ENCODE data around the gene ULK4. TPM values are rescaled to one million over a fixed set of nuclear protein-coding genes. Genes with fewer than 3 reads are reported as not detected.

ULK4 gene
- total RNA-seq, 1 experiment from 2014 or later, result 14.3 TPM

GRCh38 chr3:41580274-41580959, 381.5 kb downstream of the ULK4 start:
- Histone ChIP-seq H3K4me1 (ENCODE audit: control insufficient read depth, insufficient read depth, low read length) (no peaks in the 10 kb centered on the region), H3K27ac (ENCODE audit: low read length) (no peak overlapping the region), H3K27me3 (ENCODE audit: control insufficient read depth, insufficient read depth, low read length) (no peaks in the 10 kb centered on the region), H3K4me3 (ENCODE audit: low read depth in 2 of 2, low read length in 2 of 2) (no peak overlapping the region), H3K36me3 (ENCODE audit: control insufficient read depth, insufficient read depth, low read length) (no peaks in the 10 kb centered on the region), H3K9me3 (ENCODE audit: control insufficient read depth, insufficient read depth, low read depth, low read length) (no peaks in the 10 kb centered on the region)
- ATAC-seq, result no peak
- in situ Hi-C loops (cut with HindIII; ENCODE audit: low pct_unique_long_range_greater_than_20kb, low sequenced_read_pairs), result no loop called here
- intact Hi-C loops (cut with micrococcal nuclease; ENCODE audit: unreplicated experiment), result no loop called here
- CTCF ChIA-PET, result no interaction called here
- no peak for DNase-seq (ENCODE audit: low read depth, low spot score)
- no TSS peak for BruUV-seq (replicated peaks)
- POLR2A ChIA-PET, result no interaction called here
- TF ChIP-seq CTCF (IDR thresholded peaks at IDR 0.05), result no peak
- no peak for TF ChIP-seq REST (IDR thresholded peaks at IDR 0.05; ENCODE audit: insufficient read depth in 1 of 2, low read depth in 2 of 2, low read length in 1 of 2)
- no peak for TF ChIP-seq POLR2AphosphoS5 (IDR thresholded peaks at IDR 0.05; ENCODE audit: low read depth, low read length)
- no peak for TF ChIP-seq TCF7L2 (IDR thresholded peaks at IDR 0.05; ENCODE audit: low read depth, low read length)
- TF ChIP-seq SIN3A (IDR thresholded peaks at IDR 0.05; ENCODE audit: borderline replicate concordance, insufficient read depth, low read depth, low read length), result no peak

- no peak overlapping the region for H3K4me3 ChIP-seq (ENCODE audit: low read depth in 2 of 2, low read length in 2 of 2)
- BruUV-seq (replicated peaks), result no TSS peak
- POLR2A ChIA-PET, result no interaction called here
- CTCF ChIA-PET, result no interaction called here
- TF ChIP-seq REST (IDR thresholded peaks at IDR 0.05; ENCODE audit: insufficient read depth in 1 of 2, low read depth in 2 of 2, low read length in 1 of 2) (no peak), POLR2AphosphoS5 (IDR thresholded peaks at IDR 0.05; ENCODE audit: low read depth, low read length) (no peak), SIN3A (IDR thresholded peaks at IDR 0.05; ENCODE audit: borderline replicate concordance, insufficient read depth, low read depth, low read length) (no peak), TCF7L2 (IDR thresholded peaks at IDR 0.05; ENCODE audit: low read depth, low read length) (no peak), CTCF (IDR thresholded peaks at IDR 0.05) (no peak)
- ATAC-seq (no peak), DNase-seq (ENCODE audit: low read depth, low spot score) (no peak)
- no peaks in the 10 kb centered on the region for H3K36me3 ChIP-seq (ENCODE audit: control insufficient read depth, insufficient read depth, low read length)
- intact Hi-C loops (cut with micrococcal nuclease; ENCODE audit: unreplicated experiment), result no loop called here
- no peak overlapping the region for H3K27ac ChIP-seq (ENCODE audit: low read length)
- no peaks in the 10 kb centered on the region for H3K27me3 ChIP-seq (ENCODE audit: control insufficient read depth, insufficient read depth, low read length)
- no peaks in the 10 kb centered on the region for H3K9me3 ChIP-seq (ENCODE audit: control insufficient read depth, insufficient read depth, low read depth, low read length)
- no peaks in the 10 kb centered on the region for H3K4me1 ChIP-seq (ENCODE audit: control insufficient read depth, insufficient read depth, low read length)
- in situ Hi-C loops (cut with HindIII; ENCODE audit: low pct_unique_long_range_greater_than_20kb, low sequenced_read_pairs), result no loop called here
Measured at GRCh38 chr3:41579861-41580260, 382.0 kb downstream of the ULK4 start.
